ENCODE measurements around the gene ABCA6.
A peak's percentile ranks its signal among the peaks of the same experiment; 100 is the strongest.
"Not testable (repeated sequence)": the region's sequence is repeated elsewhere in the genome, so short reads cannot be mapped to it uniquely, and the experiment has no call there.

ABCA6 gene

GRCh38 chr17:69141431-69142174 lies at the start of gene ABCA6:
Gene ABCA6, minus strand, starts transcription at chr17:69141895. Its CDS starts 1,192 bp downstream, at chr17:69140703.
- DNase-seq = no peak

- DNase-seq = no peak
These were observed 47.1 kb upstream of the ABCA6 start for GRCh38 chr17:69188796-69189195.

- DNase-seq = no peak
These were observed 46.4 kb upstream of the ABCA6 start for GRCh38 chr17:69188064-69188463.

- DNase-seq = no peak
These were observed 45.6 kb upstream of the ABCA6 start for GRCh38 chr17:69187294-69187693.

- peak; percentile 5 for DNase-seq
These were observed 37.7 kb upstream of the ABCA6 start for GRCh38 chr17:69179227-69179952.

GRCh38 chr17:69176457-69176795 lies 34.7 kb upstream of the ABCA6 start:
- no peak for DNase-seq

DNA sequence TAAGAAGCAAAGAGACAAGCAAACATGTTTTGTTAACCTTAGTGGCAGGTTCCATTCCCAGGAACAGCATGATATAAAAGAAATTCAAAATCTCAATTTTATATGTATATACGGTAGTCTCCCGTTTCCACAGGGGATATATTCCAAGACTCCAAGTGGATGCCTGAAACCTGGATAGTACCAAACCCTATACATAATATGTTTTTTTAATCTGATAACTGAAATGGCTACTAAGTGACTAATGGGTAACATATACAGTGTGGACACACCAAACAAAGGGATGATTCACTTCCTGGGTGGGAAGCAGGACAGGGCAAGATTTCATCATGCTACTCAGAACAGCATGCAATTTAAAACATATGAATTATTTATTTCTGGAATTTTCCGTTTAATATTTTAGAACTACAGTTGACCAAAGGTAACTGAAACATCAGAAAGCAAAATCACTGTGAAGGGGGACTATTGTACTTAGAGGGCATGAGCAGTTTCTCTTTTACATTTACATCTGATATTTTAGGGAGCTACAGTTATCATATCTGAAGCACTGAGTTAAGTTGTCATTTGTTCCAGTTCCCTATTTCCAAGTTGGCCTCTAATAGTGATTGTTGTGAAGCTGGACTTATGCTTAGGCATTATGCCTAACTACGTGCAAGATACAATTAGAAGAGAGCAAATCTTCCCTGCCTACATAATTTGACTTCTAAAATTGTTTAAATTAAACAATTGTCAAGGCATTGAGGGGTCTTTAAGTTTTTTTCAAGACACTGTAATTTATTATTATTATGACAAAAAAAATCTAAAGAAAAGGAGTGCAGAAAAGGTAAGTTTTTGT lies 34.1 kb upstream of the ABCA6 start:
- peak; percentile 26 for DNase-seq

DNA sequence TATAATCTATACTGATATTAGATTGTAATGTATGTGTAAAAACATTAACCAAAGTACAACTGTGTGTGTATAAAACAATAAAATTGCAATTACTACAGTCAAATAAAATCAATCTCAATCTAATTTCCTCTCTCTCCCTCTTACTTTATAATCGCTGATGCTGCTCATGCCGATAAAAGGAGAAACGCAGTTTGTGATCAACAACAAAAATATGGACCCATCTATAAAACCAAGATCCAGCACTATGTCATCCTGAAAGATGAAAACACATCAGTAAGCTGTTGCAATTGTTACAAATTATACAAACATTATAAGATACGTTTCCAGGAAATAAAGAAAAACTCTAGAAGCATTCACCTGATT lies 33.5 kb upstream of the ABCA6 start:
- no peak for DNase-seq

DNA sequence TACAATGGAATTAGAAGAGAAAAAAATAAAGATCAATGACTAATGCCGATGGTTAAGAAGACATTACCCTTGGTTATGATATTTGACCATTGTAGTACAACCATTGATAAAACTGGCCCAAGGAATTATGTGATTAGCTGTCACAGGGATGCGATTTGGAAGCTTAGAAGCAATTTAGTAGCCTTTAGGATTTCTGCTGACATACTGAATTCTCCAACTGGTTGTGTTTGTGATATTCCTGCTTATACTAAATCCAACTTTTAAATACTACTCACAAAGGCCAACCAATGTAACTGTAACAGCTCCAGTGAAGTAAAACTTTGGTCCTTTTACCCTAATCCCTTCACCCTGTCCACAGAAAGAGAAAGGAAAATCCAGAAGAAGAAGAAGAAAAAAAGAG lies 31.4 kb upstream of the ABCA6 start:
- no peak for DNase-seq

GRCh38 chr17:69170377-69170776 lies 28.7 kb upstream of the ABCA6 start:
- no peak for DNase-seq

DNA sequence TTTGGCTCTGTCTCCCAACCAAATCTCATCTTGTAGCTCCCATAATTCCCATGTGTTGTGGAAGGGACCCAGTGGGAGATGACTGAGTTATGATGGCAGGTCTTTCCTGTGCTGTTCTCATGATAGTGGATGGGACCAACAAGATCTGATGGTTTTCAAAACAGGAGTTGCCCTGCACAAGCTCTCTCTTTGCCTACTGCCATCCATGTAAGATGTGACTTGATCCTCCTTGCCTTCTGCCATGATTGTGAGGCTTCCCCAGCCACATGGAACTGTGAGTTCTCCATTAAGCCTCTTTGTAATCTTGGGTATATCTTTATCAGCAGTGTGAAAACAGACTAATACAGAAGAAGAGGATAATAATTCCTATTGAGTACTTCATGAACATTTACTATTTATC lies 26.9 kb upstream of the ABCA6 start:
- DNase-seq = not testable (repeated sequence)

GRCh38 chr17:69166957-69167356 lies 25.3 kb upstream of the ABCA6 start:
- DNase-seq = no peak

DNA sequence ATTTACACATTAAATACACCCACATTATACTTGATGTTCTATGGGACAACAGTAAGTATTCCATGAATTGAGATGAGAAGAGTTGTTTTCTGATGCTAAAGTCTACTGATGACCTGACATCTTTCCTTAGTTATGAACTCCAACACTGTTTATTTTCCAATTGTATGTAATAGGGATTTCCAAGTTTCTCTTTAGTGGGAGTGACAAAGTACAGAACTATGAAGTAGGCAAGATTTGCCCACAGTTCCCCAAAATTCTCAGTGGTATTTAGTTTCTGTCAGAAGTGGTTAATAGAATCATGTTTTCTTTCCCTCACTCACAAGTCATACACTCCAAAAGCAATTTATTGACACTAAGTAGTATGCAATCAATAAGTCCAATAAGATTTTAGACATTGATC lies 22.5 kb upstream of the ABCA6 start:
- DNase-seq = no peak

DNA sequence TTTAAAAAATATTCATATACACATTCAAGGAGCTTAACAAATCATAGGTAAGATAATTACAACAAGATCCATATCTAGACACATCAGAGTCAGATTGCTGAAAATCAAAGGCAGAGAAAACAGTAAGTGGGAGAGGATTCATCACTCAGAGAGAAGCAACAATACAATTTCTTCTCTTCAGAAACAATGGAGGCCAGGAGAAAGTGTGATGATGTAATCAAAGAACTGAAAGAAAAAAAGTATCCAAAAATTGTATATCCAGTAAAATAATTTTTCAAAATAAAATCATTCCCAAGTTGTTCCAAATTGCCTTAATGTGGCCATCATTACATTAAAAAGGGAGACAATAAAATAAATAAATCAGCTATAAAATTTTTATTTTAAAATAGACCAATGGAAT lies 17.7 kb upstream of the ABCA6 start:
- no peak for DNase-seq

DNA sequence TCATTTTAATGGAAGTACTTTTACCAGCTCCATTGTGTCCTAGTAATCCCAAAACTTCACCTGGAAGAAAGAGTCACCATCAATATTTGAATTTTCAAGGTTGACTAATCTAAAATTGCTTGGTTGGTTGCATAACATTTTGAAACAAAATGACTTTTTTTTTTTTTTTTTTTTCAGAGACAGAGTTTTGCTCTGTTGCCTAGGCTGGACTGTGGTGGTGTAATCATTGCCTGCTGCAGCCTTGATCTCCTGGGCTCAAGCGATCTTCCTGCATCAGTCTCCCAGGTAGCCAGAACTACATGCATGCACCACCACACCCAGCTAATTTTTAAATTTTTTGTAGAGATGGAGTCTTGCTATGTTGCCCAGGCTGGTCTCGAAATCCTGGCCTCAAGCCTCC lies 12.6 kb upstream of the ABCA6 start:
- no peak for DNase-seq

GRCh38 chr17:69150333-69150732 lies 8.6 kb upstream of the ABCA6 start:
- DNase-seq = no peak

DNA sequence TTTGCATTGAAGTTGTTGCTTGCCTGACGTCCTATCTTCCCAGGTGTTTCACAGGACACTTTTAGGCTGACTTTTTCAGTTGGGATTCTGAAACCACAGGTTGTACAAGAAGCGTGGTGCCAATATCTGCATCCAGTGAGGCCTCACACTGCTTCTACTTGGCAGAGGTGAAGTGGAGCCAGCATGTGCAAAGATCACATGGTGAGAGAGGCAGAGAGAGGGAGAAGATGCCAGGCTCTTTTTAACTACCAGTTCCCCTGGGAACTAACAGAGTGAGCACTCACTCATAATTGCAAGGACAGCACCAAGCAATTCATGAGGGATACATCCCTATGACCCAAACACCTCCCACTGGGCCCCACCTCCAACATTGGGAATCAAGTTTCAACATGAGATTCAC lies 5.8 kb upstream of the ABCA6 start:
- no peak for DNase-seq

DNA sequence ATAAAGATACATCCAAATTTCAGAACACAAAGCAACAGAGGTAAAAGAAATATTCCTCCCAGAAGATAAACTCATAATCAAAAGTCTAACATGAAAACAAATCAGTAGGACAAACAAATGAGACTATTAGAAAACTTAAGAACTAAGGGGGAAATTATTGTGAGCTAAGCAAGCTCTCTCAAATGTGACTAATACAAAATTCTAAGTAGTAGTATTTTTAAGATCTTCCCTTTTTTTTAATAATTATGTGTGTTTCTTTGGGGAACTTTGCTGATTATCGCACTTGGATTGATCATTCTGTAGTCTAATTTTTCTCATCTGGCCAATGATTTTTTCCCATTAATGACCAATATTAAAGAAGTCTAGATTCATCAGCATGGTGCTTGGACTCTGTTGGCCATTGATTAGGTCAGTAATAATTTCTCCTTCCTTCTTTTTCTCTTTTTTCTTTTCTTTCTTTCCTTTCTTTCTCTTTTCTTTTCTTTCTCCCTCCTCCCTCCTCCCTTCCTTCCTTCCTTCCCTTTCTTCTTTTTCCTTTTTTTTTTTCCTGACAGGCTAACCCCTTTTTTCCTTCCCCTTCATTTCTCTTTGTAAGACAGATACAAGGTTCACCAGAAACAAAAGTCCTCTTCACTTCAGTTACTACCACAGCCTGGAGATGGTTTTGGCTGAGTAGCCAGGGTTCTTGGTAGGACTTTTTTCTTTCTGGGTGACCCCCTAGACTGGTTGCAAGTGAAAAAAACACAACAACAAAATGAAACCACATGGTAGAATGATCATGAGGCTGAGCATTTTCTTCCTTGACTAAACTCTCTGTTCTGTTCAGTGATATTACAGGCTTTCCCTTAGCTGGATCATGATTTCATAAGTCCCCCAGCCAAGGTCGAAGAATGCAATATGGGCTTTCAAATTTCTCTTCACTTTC lies 2.9 kb upstream of the ABCA6 start:
- DNase-seq = no peak

DNA sequence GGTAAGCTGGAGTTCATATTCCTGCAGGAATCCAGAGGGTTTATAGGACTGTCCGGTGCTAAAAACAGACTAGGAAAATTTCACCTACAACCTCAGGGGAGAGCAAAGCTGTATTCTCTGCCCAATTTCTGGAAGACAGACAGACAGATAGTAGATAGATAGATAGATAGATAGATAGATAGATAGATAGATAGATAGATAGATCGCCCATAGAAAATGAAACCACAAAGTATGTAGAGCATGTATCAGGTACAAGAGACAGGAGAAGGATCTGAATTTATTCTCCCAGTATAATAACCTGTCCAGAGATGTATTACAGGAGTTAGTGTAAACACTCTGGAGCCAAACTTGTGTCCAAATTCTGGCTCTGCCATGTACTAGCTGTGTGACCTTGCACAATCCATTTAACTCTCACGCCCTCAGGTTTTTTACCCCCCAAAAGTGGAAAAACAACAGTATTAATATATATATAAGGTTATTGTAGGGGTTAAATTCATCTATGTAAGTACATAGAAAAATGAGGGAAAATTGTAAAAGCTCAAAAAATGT lies 2.1 kb upstream of the ABCA6 start:
- DNase-seq = no peak

GRCh38 chr17:69143151-69143550 lies 1.5 kb upstream of the ABCA6 start:
- no peak for DNase-seq

DNA sequence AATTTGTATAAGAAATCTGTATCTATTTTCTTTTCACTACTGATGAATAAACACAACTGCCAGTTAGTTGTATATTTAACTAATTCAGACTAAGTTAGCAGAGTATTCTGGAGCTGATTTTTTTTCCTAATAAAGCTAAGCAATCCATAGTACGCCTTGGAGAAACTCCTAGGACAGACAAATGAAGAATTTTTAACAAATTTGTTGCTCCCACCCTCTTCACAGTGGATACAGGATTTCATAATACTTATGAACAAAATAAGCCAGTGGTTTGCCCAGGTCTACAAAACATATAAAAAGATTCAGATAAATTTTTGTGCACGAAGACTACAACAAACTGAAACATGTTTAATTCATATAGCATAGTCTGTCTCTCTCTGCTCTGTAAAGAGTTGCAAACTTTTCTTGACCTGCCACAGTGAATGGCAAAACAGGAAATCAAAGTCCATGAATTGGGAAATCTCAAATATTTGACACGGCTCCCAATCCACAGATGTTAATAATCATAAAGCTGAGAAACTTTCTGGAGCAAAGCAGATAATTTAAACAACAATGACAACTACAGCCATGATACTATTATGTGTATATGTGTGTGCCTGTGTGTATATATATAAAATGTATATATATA lies 594 bp upstream of the ABCA6 start:
- DNase-seq = no peak

DNA sequence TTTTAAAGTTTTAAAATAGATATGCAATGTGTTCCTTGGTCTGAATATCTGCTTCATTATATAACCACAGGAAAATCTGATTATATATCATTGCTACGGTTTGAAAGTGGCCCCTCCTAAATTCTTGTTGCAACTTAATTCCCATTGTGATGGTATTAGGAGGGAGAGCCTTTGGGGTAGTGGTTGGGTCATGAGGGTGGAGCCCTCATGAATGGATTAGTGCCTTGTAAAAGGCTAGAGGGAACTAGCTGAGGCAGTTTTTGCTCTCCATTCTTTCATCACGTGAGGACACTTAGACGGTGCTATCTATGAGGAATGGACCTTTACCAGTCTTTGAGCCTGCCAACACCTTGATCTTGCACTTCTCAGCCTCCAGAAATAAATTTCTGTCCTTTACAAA lies 7.6 kb downstream of the ABCA6 start:
- DNase-seq = no peak
